Thyroid gland (tissue), 4 donors: ENCODE results near the gene RRP12. TPM values are rescaled to one million over a fixed set of nuclear protein-coding genes. Genes with fewer than 3 reads are reported as not detected.
A peak's percentile ranks its signal among the peaks of the same experiment; 100 is the strongest.

ENCODE experiments used
- DNase-seq, 2 donors: peaks; one replicate each; pipeline ENCODE4 v3.0.0-alpha.2; 2019
- H3K27ac ChIP-seq, 3 donors: fragments of 200-600 bp; sonication (generic); 1 replicate in 2 of 3; 2 replicates in 1 of 3; pipeline ENCODE4 v1.5.1; 2016 to 2019; ENCODE audit warnings: mild to moderate bottlenecking in 1 of 3, moderate library complexity in 1 of 3
- H3K27me3 ChIP-seq: fragments of 200-600 bp; sonication (generic); one replicate; pipeline ENCODE4 v1.5.1; 2019
- H3K36me3 ChIP-seq, 2 donors: fragments of 200-600 bp; sonication (generic); one replicate each; pipeline ENCODE4 v1.5.1; 2016 to 2019
- H3K4me1 ChIP-seq, 2 donors: fragments of 200-600 bp; sonication (generic); one replicate each; pipeline ENCODE4 v1.5.1; 2017 to 2019
- H3K4me3 ChIP-seq, 3 donors: fragments of 200-600 bp; sonication (generic); replicated peaks in 1 of 3; 1 replicate in 2 of 3; 2 replicates in 1 of 3; pipeline ENCODE4 v1.5.1; 2016; ENCODE audit warnings: mild to moderate bottlenecking in 1 of 3
- H3K9me3 ChIP-seq: fragments of 200-600 bp; sonication (generic); one replicate; pipeline ENCODE4 v1.5.1; 2017
- POLR2A ChIP-seq, 2 donors: fragments of 450-650 bp; IDR thresholded peaks; one replicate each; pipeline ENCODE4 v1.6.1; 2017; ENCODE audit warnings: antibody characterized with exemption in 2 of 2, mild to moderate bottlenecking in 2 of 2, moderate library complexity in 1 of 2
- WGBS, 2 donors: methylation state at CpG; one replicate each; pipeline ENCODE4 v1.1.5; 2017; 5-methylcytosine and 5-hydroxymethylcytosine counted together
- intact Hi-C: fragments of 100-400 bp; cut with DNase I; formaldehyde crosslinking; loops from one replicate; pipeline ENCODE4 v1.15.1; 2023
- total RNA-seq, 4 donors: library from RNA; depleted of rRNA; stranded (reverse); fragments of >200 nt; gene quantifications; one replicate each; pipeline ENCODE4 v1.2.3, GENCODE V29; 2016
- TF ChIP-seq, protein P1 (sequence below), 6 experiments: fragments of 200-600 bp in 3 of 6; fragments of 450-650 bp in 3 of 6; sonication (generic) in 3 of 6; IDR thresholded peaks; one replicate each; pipeline ENCODE4 v1.5.1; 2016 to 2019; ENCODE audit warnings: antibody characterized with exemption in 6 of 6, mild to moderate bottlenecking in 2 of 6, inconsistent platforms in 1 of 6, moderate library complexity in 1 of 6

The RRP12 gene
- total RNA-seq, 4 donors from 2014 or later, result 8.3 to 27.4 (median 15.0) TPM

DNA sequence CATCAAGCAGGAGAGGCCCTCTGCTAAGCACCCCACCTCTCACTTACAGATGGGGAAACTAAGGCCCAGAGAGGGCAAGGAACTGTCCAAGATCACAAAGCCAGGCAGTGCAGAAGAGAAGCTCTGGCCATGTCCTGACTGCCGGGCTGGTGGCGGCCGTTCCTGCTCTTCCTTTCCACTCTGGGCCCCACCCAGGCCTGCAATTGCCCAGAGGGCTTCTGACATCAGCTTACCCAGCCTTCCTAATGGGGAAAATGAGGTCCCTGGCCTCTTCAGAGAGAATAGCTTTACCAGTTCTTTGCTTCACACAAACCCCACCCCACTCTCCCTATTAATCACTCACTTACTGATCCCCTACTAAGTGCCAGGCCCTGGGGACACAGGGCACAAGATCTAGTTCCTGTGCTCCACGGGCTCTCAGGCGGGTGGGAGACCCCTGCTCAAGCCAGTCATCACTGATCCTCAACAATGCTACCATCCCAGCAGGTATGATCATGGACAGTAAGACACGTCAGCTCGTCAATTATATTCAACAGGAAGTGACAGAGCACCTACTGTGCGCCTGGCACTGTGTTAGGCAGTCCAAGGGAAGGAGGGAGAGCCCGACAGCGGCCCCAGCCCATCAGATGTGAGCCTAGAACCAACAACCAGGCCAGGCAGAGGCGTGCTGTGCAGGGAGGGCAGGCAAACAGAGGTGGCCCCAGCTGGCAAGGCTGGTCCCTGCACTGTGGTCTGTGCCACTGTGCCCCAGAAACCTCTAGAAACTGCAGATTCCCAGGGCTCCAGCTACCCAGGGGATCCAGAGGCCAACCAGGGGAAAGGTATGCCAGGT, 40.2 kb downstream of the RRP12 start:
- peaks cover 7 to 8% of the 10 kb centered on the region in 2 donors for H3K36me3 ChIP-seq
- no peak overlapping the region for H3K4me3 ChIP-seq
- DNase-seq, result no peak
- H3K27ac ChIP-seq, result no peak overlapping the region
- H3K4me1 ChIP-seq, result peaks cover 0 to 3% of the 10 kb centered on the region in 2 donors
- intact Hi-C loops, result no loop called here
- WGBS, 2 donors, result 88 to 89% methylated on average over 9 to 11 of the region's 11 CpGs
- no peaks in the 10 kb centered on the region for H3K9me3 ChIP-seq
- H3K27me3 ChIP-seq, result no peaks in the 10 kb centered on the region
- TF ChIP-seq POLR2A (IDR thresholded peaks at IDR 0.05), result no peak
- TF ChIP-seq, protein P1, sequence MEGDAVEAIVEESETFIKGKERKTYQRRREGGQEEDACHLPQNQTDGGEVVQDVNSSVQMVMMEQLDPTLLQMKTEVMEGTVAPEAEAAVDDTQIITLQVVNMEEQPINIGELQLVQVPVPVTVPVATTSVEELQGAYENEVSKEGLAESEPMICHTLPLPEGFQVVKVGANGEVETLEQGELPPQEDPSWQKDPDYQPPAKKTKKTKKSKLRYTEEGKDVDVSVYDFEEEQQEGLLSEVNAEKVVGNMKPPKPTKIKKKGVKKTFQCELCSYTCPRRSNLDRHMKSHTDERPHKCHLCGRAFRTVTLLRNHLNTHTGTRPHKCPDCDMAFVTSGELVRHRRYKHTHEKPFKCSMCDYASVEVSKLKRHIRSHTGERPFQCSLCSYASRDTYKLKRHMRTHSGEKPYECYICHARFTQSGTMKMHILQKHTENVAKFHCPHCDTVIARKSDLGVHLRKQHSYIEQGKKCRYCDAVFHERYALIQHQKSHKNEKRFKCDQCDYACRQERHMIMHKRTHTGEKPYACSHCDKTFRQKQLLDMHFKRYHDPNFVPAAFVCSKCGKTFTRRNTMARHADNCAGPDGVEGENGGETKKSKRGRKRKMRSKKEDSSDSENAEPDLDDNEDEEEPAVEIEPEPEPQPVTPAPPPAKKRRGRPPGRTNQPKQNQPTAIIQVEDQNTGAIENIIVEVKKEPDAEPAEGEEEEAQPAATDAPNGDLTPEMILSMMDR (IDR thresholded peaks at IDR 0.05), result no peak

DNA sequence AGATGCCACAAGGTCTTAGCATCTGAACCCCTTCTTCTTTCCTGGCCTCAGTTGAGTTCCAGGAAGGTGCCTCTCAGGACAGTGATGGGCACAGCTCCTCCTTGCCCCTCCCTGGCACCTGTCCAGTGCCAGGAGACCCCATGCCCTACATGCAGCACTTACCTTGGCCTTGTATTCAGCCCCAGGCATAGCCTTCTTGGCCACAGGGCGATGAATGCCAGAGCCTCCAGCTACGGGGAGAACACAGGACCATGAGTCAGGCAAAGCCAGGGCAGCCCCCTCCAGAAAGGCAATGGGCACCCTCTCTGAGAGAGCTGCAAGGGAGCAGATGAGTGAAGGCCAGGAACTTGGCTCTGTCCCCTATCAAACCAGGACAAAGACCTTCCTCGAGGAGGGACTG, 42.4 kb downstream of the RRP12 start:
- Histone ChIP-seq H3K4me3 (no peak overlapping the region), H3K36me3 (peaks cover 5 to 8% of the 10 kb centered on the region in 2 donors), H3K27ac (no peak overlapping the region), H3K4me1 (peaks cover 0 to 5% of the 10 kb centered on the region in 2 donors), H3K9me3 (no peaks in the 10 kb centered on the region), H3K27me3 (no peaks in the 10 kb centered on the region)
- 86 to 100% methylated on average over 2 to 3 of the region's 3 CpGs for WGBS, 2 donors
- no peak for DNase-seq
- intact Hi-C loops, result no loop called here
- TF ChIP-seq, protein P1 (IDR thresholded peaks at IDR 0.05), result no peak

DNA sequence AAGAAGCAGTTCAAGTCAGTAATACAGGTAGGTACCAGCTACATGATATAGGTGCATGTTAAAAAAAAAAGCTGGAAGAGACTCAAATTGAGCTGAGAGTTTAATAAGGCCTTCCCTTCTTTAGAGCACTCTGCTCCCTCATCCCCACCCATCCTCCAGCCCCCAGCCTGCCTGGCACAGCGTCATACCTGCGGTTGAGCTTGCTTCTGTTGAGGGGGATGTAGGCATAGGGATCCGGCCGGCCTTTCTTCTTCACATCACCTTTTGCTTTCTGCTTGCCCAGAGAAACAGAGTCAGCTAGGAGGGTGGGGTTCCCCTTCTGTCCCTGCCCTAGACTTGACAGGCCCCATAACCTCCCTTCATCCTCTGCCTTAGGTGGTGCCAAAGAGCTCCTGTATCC, 42.8 kb downstream of the RRP12 start:
- no peaks in the 10 kb centered on the region for H3K27me3 ChIP-seq
- TF ChIP-seq POLR2A (IDR thresholded peaks at IDR 0.05), result no peak
- TF ChIP-seq, protein P1 (IDR thresholded peaks at IDR 0.05), result no peak
- peaks cover 0 to 5% of the 10 kb centered on the region in 2 donors for H3K4me1 ChIP-seq
- DNase-seq, result no peak
- no peaks in the 10 kb centered on the region for H3K9me3 ChIP-seq
- WGBS, 2 donors, result 87 to 99% methylated on average over 4 of the region's 4 CpGs
- peaks cover 5 to 8% of the 10 kb centered on the region in 2 donors for H3K36me3 ChIP-seq
- no peak overlapping the region for H3K4me3 ChIP-seq
- intact Hi-C loops, result no loop called here
- no peak overlapping the region for H3K27ac ChIP-seq

DNA sequence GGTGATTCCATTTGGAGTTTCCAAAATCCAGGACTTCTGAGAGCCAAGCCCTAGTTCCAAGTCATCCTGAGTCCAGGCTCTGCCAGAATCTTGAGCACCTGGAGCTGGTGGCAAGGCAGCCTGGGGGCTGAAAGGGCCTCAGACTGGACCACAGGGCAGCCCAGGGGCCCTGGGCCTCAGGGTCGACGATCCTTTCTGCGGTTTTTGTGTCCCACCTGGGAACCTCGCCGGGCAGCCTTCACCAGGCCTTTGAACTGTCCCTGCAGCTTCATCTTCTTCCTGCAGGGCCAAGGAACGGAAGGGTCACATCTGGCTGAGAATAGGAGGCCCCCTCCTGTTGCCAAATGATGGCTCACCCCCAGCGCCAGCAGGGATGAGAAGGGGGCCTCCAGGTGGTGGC, 44.2 kb downstream of the RRP12 start:
- H3K27me3 ChIP-seq, result no peaks in the 10 kb centered on the region
- H3K4me3 ChIP-seq, result no peak overlapping the region
- DNase-seq, result no peak
- H3K4me1 ChIP-seq, result peaks cover 0 to 5% of the 10 kb centered on the region in 2 donors
- TF ChIP-seq POLR2A (IDR thresholded peaks at IDR 0.05), result no peak
- TF ChIP-seq, protein P1 (IDR thresholded peaks at IDR 0.05), result no peak
- peaks cover 5 to 8% of the 10 kb centered on the region in 2 donors for H3K36me3 ChIP-seq
- intact Hi-C loops, result no loop called here
- WGBS, 2 donors, result 86% methylated on average over 7 of the region's 7 CpGs; no CpG with 5 or more reads in 1 of the 2 donors
- no peaks in the 10 kb centered on the region for H3K9me3 ChIP-seq
- no peak overlapping the region for H3K27ac ChIP-seq

DNA sequence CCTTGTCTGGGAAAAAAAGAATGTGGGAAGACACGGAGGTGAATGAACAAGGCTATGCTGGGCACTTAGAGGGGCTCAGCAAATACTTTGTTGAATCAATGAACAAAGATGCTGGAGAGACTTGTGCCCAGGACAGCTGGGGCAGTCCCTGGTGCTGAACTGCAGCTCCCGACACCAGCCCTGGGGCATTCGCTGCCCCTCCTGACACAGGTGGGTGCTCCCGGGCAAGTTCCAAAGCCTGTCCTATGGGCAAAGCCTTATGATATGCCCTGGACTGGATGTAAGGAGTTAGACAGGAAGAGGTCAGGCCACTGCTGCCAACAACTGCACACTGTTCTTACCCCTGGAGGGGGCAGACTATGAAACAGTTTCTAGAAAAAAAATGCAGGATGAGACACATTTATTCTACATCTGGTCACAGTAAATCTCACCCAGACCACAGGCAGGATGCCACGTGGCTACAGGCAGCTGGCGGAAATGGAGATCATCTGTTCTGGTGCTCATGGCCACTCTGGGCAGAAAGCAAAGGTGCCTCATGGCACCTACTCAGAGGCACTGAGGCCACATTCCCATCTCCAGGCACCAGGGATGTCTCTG, 44.7 kb downstream of the RRP12 start:
- Histone ChIP-seq H3K27me3 (no peaks in the 10 kb centered on the region), H3K4me1 (peaks cover 0 to 5% of the 10 kb centered on the region in 2 donors), H3K4me3 (no peak overlapping the region), H3K36me3 (peaks cover 5 to 8% of the 10 kb centered on the region in 2 donors), H3K27ac (peak overlapping the region in 1 of 3 donors; percentile 23), H3K9me3 (no peaks in the 10 kb centered on the region)
- DNase-seq, result no peak
- TF ChIP-seq POLR2A (IDR thresholded peaks at IDR 0.05), result no peak
- TF ChIP-seq, protein P1 (IDR thresholded peaks at IDR 0.05), result no peak
- intact Hi-C loops, result no loop called here
- WGBS, 2 donors, result 79 to 80% methylated on average over 6 of the region's 6 CpGs
